ENCODE data around the gene EXOC4. TPM values are rescaled to one million over a fixed set of nuclear protein-coding genes. Genes with fewer than 3 reads are reported as not detected.

The EXOC4 gene
- total and polyA plus RNA-seq, 2 of the 8 experiments (the other 6 are each of a cell fraction or from before 2014, with no cell fraction given) = 27.0 to 67.3 TPM

- TF ChIP-seq CHD7 (IDR thresholded peaks at IDR 0.05; ENCODE audit: insufficient replicate concordance, low read length) (no peak), SRF (IDR thresholded peaks at IDR 0.05; ENCODE audit: low read depth, low read length) (no peak), TAF7 (optimal IDR thresholded peaks at IDR 0.05; ENCODE audit: borderline replicate concordance, low read depth, low read length) (no peak), E2F6 (IDR thresholded peaks at IDR 0.05) (no peak), CHD2 (IDR thresholded peaks at IDR 0.05; ENCODE audit: low read length) (no peak), SIN3A (conservative IDR thresholded peaks at IDR 0.05 in 1 of 2, IDR thresholded peaks at IDR 0.05 in 1 of 2; ENCODE audit: low read depth in 1 of 2, low read length in 2 of 2) (no peak), MAFK (IDR thresholded peaks at IDR 0.05; ENCODE audit: low read depth, low read length) (no peak)
Measured at GRCh38 chr7:134004829-134005505, 752.1 kb downstream of the EXOC4 start (continued).
